IMR-90 (cell line): Measurements from ENCODE around the gene HMCN1.

ENCODE experiments used
- BHLHE40 ChIP-seq: fragments of 150-350 bp; IDR thresholded peaks from 2 replicates; pipeline ENCODE4 v1.6.1; 2016; ENCODE audit warnings: mild to moderate bottlenecking, low read depth, low read length
- CEBPB ChIP-seq: IDR thresholded peaks from 2 replicates; pipeline ENCODE4 v1.6.1; 2012; ENCODE audit warnings: low read depth, low read length, improper control_type of control experiment
- CTCF ChIP-seq: conservative IDR thresholded peaks from 2 replicates; pipeline ENCODE4 v1.5.1; 2012; ENCODE audit warnings: mild to moderate bottlenecking, low read depth, low read length, improper control_type of control experiment
- MAFK ChIP-seq: IDR thresholded peaks from 2 replicates; pipeline ENCODE4 v1.6.1; 2012; ENCODE audit warnings: low read depth, low read length, improper control_type of control experiment
- MXI1 ChIP-seq: IDR thresholded peaks from 2 replicates; pipeline ENCODE4 v1.6.1; 2012; ENCODE audit warnings: low read depth, mild to moderate bottlenecking, low read length, moderate library complexity, borderline replicate concordance
- POLR2A ChIP-seq: IDR thresholded peaks from 2 replicates; pipeline ENCODE4 v1.6.1; 2012; ENCODE audit warnings: mild to moderate bottlenecking, low read depth, low read length
- RFX5 ChIP-seq: IDR thresholded peaks from 2 replicates; pipeline ENCODE4 v1.8.0; 2012; ENCODE audit warnings: low read depth, mild to moderate bottlenecking, low read length, moderate library complexity
- USF2 ChIP-seq: fragments of 150-350 bp; IDR thresholded peaks from 2 replicates; pipeline ENCODE4 v1.6.1; 2017; ENCODE audit warnings: mild to moderate bottlenecking, antibody characterized with exemption, low read length, low read depth

- TF ChIP-seq POLR2A (no peak), MAFK (no peak), CTCF (no peak), MXI1 (no peak), BHLHE40 (peak; percentile 72), CEBPB (peak; percentile 3; the same call in 1 of the 2 replicates), RFX5 (no peak), USF2 (no peak)
These were observed 502.7 kb downstream of the HMCN1 start for GRCh38 chr1:186236921-186237320.
